ENCODE data around the gene ABI3BP. TPM values are rescaled to one million over a fixed set of nuclear protein-coding genes. Genes with fewer than 3 reads are reported as not detected.

The ABI3BP gene, protein sequence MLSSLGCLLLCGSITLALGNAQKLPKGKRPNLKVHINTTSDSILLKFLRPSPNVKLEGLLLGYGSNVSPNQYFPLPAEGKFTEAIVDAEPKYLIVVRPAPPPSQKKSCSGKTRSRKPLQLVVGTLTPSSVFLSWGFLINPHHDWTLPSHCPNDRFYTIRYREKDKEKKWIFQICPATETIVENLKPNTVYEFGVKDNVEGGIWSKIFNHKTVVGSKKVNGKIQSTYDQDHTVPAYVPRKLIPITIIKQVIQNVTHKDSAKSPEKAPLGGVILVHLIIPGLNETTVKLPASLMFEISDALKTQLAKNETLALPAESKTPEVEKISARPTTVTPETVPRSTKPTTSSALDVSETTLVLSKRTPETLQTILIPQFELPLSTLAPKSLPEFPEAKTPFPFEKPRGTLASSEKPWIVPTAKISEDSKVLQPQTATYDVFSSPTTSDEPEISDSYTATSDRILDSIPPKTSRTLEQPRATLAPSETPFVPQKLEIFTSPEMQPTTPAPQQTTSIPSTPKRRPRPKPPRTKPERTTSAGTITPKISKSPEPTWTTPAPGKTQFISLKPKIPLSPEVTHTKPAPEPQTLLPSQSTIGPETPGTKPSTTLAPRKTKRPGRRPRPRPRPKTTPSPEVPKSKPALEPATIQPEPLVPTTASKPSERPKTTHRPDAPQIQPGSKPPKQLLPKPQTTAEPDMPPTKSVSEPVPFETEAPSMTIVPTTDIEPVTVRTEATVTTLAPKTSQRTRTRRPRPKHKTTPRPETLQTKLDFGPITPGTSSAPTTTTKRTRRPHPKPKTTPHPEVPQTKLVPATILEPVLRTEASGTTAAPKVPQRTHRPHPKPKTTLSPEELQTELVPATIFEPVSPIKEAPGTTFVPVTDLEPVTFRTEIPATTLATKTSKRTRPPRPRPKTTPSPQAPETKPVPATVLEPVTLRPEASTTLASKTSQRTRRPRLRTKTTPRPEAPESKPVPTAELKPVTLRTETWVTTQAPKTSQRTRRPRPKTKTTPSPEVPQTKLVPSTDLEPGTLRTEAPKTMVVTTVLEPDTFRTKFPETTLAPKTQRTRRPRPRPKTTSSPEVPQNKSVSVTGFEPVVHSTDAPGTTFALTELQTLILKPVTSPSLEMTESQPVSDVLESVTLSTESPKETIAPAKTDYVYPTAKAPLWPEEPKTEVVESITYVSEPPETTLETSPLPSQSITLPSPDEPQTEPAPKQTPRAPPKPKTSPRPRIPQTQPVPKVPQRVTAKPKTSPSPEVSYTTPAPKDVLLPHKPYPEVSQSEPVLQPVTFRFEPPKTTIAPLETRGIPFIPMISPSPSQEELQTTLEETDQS (N-terminal part only)
- total RNA-seq: 3.6 and 8.5 TPM in 2 replicates

GRCh38 chr3:100993309-100993708 is at the start of gene ABI3BP:
ABI3BP (minus strand) TSS chr3:100993421; CDS start chr3:100993384, 37 bp downstream.

DNA sequence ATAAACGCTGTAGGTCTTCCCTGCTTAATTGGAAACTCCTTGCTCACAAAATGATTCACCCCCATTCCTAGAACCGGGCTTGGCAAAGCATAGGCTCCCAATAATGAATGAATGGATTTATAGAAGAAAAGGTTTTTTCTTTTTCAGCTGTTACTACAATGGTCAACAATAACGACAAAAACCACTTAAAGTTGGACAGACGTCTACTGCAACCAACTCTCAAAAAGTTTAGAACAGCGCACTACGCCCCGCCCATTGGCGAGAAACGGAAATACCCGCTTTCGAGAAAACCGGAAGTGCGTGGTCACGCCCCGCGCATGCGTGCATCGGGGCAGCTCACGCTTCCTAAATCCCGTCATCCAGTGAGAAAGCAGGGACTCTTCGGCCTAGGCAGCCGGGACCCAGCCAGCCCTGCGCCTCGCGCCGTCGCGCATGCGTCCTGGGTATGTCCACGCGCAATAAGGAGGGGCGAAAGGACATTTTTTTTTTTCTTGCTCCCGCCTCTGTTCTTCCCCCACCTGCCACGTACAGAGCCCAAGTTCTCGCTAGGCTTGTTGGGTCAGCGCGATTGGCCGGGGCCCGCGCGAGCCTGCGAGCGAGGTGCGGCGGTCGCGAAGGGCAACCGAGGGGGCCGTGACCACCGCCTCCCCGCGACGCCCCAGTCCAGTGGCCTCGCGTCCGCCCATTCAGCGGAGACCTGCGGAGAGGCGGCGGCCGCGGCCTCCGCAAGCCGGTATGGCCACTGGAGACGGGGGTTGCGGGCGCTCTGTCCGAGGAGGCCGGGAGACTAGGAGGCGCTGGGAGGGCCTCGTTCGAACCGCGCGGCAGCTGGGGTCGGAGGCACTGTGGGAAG is 284.0 kb downstream of the ABI3BP start, which contains the start of gene TFG:
Gene TFG, plus strand, starts transcription at position 506 of the 853 bp plus-strand sequence. CDS start 4,192 bp downstream, outside the sequence.

Measured in mammary microvascular endothelial cell (primary cell).